Esophagus (tissue), 2 donors: ENCODE measurements around the gene COG7. TPM values are rescaled to one million over a fixed set of nuclear protein-coding genes. Genes with fewer than 3 reads are reported as not detected.

Source experiments
- H3K27ac ChIP-seq, 2 donors: one replicate each; pipeline ENCODE4 v1.5.1; 2013; ENCODE audit warnings: low read depth in 2 of 2, mild to moderate bottlenecking in 2 of 2, inconsistent platforms in 1 of 2, low read length in 1 of 2, moderate library complexity in 1 of 2
- H3K27me3 ChIP-seq, 2 donors: one replicate each; pipeline ENCODE4 v1.6.1; 2013; ENCODE audit warnings: low read length in 2 of 2, control low read depth in 1 of 2, mild to moderate bottlenecking in 1 of 2; ENCODE audit not compliant: insufficient read depth in 2 of 2, control insufficient read depth in 1 of 2
- H3K36me3 ChIP-seq, 2 donors: one replicate each; pipeline ENCODE4 v1.6.1; 2013; ENCODE audit warnings: low read length in 1 of 2; ENCODE audit not compliant: control insufficient read depth in 2 of 2, insufficient read depth in 2 of 2
- H3K4me1 ChIP-seq, 2 donors: one replicate each; pipeline ENCODE4 v1.6.1; 2013; ENCODE audit warnings: low read length in 1 of 2; ENCODE audit not compliant: control insufficient read depth in 2 of 2, insufficient read depth in 2 of 2
- H3K4me3 ChIP-seq, 2 donors: one replicate each; pipeline ENCODE4 v1.5.1; 2013; ENCODE audit warnings: low read length in 2 of 2, mild to moderate bottlenecking in 2 of 2, low read depth in 1 of 2, moderate library complexity in 1 of 2
- H3K9me3 ChIP-seq, 2 donors: one replicate each; pipeline ENCODE4 v1.6.1; 2013; ENCODE audit warnings: mild to moderate bottlenecking in 2 of 2, low read depth in 1 of 2, low read length in 1 of 2, moderate library complexity in 1 of 2; ENCODE audit not compliant: control insufficient read depth in 2 of 2, insufficient read depth in 1 of 2
- WGBS, 2 donors: extraction: QIAGEN DNeasy Blood & Tissue Kit; methylation state at CpG; one replicate each; pipeline ENCODE4 v1.1.7; 2013; 5-methylcytosine and 5-hydroxymethylcytosine counted together
- polyA plus RNA-seq, 2 donors: library from polyadenylated mRNA; stranded (reverse); fragments of 200-250 nt; gene quantifications; one replicate each; pipeline ENCODE4 v1.2.3, GENCODE V29; 2013
- donor health status: healthy with polysubstance abuse.
- donor health status: Bipolar disorder and iron deficiency.

The COG7 gene
- 10 to 100 TPM; 14.2 to 21.2 TPM for polyA plus RNA-seq

DNA sequence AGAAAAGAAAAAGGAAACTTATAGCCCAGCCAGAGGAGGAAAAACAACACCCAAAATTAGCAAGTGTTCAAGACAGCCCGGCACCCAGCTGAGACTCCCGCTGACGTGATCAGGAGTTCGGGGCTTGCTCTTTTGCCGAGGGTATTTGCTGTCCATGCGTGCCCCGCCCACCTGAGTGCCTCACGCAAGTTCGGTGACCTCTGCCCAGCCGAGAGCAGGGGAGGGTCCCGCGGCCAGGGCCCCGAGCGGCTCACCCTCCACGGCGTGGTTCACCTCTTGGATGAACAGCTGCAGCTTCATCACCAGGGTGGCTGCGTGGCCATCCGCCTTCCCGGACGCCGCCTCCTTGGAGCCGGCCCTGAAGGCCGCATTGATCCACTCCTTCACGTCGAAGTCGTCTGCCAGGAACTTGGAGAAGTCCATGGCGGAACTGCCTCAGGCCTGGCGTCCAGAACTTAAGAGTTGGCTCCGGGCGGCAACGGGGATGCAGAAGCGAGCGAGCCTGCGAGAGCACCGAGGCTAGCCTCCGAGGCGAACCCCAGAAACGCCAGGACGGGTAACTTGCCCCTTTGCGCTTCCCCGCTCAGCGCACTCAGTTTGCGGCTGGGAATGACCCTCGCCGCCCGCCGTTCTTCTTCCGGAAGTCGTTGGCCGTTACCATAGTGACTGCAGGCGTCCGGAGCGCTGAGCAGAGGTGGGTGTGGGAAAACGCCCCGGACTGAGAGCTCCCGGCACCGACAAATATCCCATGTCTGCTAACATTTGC, at the start of gene COG7:
Gene COG7 (minus strand): TSS at position 618 of the 766 bp plus-strand sequence. CDS start 195 bp downstream, at position 423.
- H3K4me1 ChIP-seq: peaks cover 2 to 6% of the 10 kb centered on the region in 2 donors
- no peaks in the 10 kb centered on the region for H3K27me3 ChIP-seq
- peak within 1 kb of the TSS; percentile 62 to 82 for H3K27ac ChIP-seq
- no peaks in the 10 kb centered on the region for H3K9me3 ChIP-seq
- WGBS, 2 donors: 0% methylated on average over 57 of the region's 57 CpGs
- H3K4me3 ChIP-seq: peak within 1 kb of the TSS; percentile 84 to 92
- H3K36me3 ChIP-seq: no peaks in the 10 kb centered on the region

DNA sequence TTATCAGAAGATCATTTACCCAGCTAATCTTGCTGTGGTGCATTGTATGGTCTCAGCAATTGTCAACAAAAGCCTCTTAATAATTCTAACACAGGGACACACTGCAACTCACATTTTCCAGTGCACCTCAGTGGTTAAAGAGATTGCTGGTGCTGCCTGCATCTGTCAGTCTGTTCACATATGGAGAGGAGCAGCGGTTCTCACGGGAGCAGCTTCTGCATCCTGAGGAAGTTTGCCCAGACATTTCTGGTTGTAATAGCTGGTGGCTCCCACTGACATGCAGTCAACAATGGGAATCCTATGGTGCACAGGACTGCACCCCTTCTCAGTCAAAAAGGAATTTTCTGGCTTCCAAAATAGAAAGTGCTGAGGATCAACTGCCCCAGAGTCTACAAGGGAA, 49.5 kb upstream of the COG7 start:
- no peaks in the 10 kb centered on the region for H3K9me3 ChIP-seq
- H3K36me3 ChIP-seq: peaks cover 0 to 2% of the 10 kb centered on the region in 2 donors
- peak overlapping the region in 1 of 2 donors; percentile 36 for H3K27ac ChIP-seq
- H3K27me3 ChIP-seq: no peaks in the 10 kb centered on the region
- WGBS, 2 donors: 30 to 56% methylated on average over 2 of the region's 2 CpGs
- peaks cover 3 to 24% of the 10 kb centered on the region in 2 donors for H3K4me1 ChIP-seq
- H3K4me3 ChIP-seq: no peak overlapping the region

DNA sequence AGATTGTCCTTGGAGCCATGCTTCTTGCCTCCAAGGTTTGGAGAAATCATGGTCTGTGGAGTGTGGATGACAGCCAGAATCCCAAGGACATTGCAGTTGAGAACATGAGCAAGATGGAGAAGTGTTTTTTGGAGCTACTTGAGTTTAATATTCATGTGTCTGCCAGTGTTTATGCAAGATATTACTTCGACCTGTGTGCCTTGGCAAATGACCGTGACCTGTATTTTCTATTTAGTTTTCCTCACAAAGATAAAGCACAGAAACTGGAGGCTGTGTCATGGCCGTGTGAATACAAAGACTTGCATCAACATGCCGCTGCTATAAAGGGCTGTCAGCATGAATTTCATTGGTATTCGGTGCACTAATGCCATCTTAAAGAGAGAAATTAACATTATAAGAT, 48.3 kb upstream of the COG7 start:
- Histone ChIP-seq H3K36me3 (peaks cover 0 to 2% of the 10 kb centered on the region in 2 donors), H3K27me3 (no peaks in the 10 kb centered on the region), H3K4me1 (peaks cover 3 to 24% of the 10 kb centered on the region in 2 donors), H3K9me3 (no peaks in the 10 kb centered on the region), H3K27ac (peak overlapping the region in 1 of 2 donors; percentile 64), H3K4me3 (no peak overlapping the region)
- 47 to 59% methylated on average over 5 of the region's 5 CpGs for WGBS, 2 donors

DNA sequence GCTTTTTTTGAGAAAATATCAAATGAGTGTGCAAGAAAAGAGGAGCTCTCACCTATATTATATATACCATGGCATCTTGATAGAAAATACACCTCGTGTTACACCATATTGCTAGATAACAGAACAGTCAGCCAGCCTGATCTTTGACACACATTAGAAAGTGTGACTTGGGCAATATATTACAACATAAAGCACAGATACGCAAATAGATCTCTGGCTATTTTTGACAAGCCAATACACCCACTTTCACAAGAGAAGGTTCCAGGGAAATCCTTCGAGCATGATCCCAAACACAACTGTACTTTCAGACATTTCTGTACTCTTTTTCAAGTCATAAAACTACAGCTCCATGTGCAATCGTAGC, 47.9 kb upstream of the COG7 start:
- H3K27me3 ChIP-seq: no peaks in the 10 kb centered on the region
- no peak overlapping the region for H3K4me3 ChIP-seq
- no peaks in the 10 kb centered on the region for H3K9me3 ChIP-seq
- H3K36me3 ChIP-seq: peaks cover 0 to 2% of the 10 kb centered on the region in 2 donors
- peaks cover 4 to 24% of the 10 kb centered on the region in 2 donors for H3K4me1 ChIP-seq
- 42 to 48% methylated on average over 4 of the region's 4 CpGs for WGBS, 2 donors
- peak overlapping the region; percentile 64 to 89 for H3K27ac ChIP-seq

DNA sequence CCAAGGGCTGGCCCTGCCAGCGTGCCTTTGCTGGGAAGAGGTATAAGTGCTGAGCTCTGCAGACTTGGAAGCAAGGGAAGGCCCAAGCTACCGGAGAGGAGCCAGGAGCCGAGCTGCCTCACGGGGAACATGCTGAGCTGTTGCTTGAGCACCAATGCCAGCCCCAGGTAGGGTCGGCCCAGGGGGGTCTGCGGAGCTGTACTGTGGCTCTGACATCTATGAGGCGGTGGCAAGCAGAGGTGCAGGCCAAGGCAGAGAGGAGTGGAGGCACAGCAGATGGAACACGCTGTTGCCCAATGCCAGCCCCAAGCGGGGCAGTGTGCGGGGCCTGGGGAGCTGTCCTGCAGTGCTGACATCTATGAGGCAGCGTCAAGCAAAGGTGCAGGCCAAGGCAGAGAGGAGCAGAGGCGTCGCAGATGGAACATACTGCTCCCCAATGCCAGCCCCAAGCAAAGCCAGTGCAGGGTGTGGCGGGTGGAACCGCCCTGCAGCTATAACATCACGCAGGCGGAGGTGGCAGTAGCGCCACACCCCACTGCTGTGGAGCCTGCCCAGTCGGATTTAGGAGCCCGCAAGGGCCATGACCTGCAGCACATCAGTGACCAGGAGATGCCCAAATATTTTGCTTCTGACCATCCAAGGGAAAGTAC, 47.3 kb upstream of the COG7 start:
- WGBS, 2 donors: 57 to 65% methylated on average over 20 of the region's 20 CpGs
- Histone ChIP-seq H3K36me3 (peaks cover 0 to 2% of the 10 kb centered on the region in 2 donors), H3K27ac (peak overlapping the region; percentile 84 to 89), H3K4me3 (no peak overlapping the region), H3K27me3 (no peaks in the 10 kb centered on the region), H3K9me3 (no peaks in the 10 kb centered on the region), H3K4me1 (peaks cover 4 to 24% of the 10 kb centered on the region in 2 donors)

DNA sequence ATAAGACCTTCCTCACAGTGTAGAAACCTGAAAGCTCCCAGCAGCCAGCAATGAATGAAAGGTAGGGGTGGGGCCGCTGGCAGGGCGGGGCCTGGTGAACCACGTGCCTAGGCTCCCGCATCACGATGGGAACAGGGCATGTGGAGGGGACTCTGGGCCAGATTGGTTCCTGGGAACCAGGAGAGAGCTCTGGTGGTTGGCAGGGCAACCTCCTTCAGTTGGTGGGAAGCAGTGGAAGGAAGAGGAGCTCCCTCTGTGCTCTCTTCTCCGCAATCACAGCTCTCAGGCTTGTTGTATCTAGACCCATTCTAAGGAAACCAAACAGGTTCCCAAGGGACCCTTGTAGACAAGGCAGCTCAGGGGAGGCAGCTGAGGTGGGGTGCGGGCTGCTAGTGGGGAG, 46.8 kb upstream of the COG7 start:
- 52 to 61% methylated on average over 7 of the region's 7 CpGs for WGBS, 2 donors
- H3K27me3 ChIP-seq: no peaks in the 10 kb centered on the region
- peak overlapping the region; percentile 84 to 89 for H3K27ac ChIP-seq
- H3K4me1 ChIP-seq: peaks cover 2 to 22% of the 10 kb centered on the region in 2 donors
- peaks cover 0 to 2% of the 10 kb centered on the region in 2 donors for H3K36me3 ChIP-seq
- H3K9me3 ChIP-seq: no peaks in the 10 kb centered on the region
- H3K4me3 ChIP-seq: no peak overlapping the region

DNA sequence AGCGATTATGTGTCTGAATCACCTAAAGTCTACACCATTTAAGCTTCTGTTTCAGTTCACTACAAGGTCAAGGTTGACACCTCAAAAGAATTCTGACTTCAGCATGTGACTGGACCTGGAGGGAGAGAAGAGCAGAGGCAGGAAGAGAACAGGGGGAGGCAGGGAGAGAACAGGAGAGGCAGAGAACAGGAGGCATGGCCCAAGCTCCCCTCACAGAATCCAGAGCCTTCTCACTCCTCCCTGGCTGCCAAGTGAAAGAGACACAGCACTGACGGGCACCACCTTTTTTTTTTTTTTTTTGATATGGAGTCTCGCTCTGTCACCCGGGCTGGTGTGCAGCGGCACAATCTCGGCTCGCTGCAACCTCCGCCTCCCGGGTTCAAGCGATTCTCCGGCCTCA, 45.9 kb upstream of the COG7 start:
- WGBS, 2 donors: 79 to 80% methylated on average over 10 to 11 of the region's 11 CpGs
- Histone ChIP-seq H3K4me3 (no peak overlapping the region), H3K36me3 (peaks cover 0 to 7% of the 10 kb centered on the region in 2 donors), H3K9me3 (no peaks in the 10 kb centered on the region), H3K4me1 (peaks cover 2 to 18% of the 10 kb centered on the region in 2 donors), H3K27me3 (no peaks in the 10 kb centered on the region), H3K27ac (peak overlapping the region in 1 of 2 donors; percentile 24)

DNA sequence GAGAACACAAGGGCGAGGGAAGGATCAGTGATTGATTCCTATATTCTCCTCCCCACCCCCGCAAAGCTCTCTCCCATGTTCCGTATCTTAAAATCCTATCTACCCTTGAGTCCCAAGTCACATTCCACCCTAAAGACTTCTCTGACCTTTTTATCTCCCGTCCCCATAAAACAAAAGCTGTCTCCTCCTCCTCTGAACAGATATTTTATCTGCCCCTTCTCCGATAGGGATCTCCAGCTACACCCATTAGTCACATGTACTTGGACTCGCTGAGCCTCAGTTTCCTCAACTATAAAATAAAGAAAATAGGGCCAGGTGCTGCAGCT, 44.5 kb upstream of the COG7 start:
- Histone ChIP-seq H3K27ac (peak overlapping the region; percentile 17 to 81), H3K4me1 (peaks cover 2 to 25% of the 10 kb centered on the region in 2 donors), H3K27me3 (no peaks in the 10 kb centered on the region), H3K9me3 (no peaks in the 10 kb centered on the region), H3K36me3 (peaks cover 11 to 16% of the 10 kb centered on the region in 2 donors), H3K4me3 (no peak overlapping the region)
- WGBS, 2 donors: 73 to 78% methylated on average over 6 of the region's 6 CpGs

DNA sequence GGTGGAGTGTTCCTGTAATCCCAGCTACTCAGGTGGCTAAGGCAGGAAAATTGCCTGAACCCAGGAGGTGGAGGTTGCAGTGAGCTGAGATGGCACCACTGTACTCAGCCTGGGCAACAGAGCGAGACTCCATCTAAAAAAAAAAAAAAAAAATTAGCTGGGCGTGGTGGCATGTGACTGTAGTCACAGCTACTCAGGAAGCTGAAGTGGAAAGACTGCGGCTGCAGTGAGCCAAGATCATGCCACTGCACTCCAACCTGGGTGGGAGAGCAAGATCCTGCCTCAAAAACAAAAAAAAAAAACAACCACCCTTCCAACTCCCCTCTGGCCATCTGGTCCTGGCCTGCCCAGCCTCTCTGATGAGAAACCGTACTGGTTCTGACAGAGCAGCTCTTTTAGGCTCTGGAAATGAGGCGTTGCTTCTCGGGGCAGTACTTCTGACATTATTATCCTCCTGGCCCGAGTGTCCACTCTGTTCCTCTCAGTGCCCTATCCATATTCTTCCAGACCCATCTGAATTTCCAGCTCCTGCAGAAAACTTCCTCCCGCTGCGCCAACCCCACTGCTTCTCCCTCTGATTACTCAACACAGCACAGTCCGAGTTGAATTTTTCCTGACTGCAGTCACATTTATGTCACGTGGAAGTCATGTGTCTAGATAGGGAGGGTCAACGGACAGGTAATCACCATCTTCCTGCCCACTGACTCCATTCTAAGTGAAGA, 44.0 kb upstream of the COG7 start:
- Histone ChIP-seq H3K4me3 (no peak overlapping the region), H3K27ac (peak overlapping the region; percentile 71 to 81), H3K4me1 (peaks cover 2 to 24% of the 10 kb centered on the region in 2 donors), H3K27me3 (no peaks in the 10 kb centered on the region), H3K36me3 (peaks cover 11 to 18% of the 10 kb centered on the region in 2 donors), H3K9me3 (no peaks in the 10 kb centered on the region)
- 30 to 33% methylated on average over 12 of the region's 12 CpGs for WGBS, 2 donors
